ENCODE measurements around the gene PRKN. TPM values are rescaled to one million over a fixed set of nuclear protein-coding genes. Genes with fewer than 3 reads are reported as not detected.
A peak's percentile ranks its signal among the peaks of the same experiment; 100 is the strongest.

PRKN gene
- total RNA-seq, 4 donors from 2014 or later: 5.5 to 17.9 (median 6.8) TPM

- Histone ChIP-seq H3K27me3 (no peaks in the 10 kb centered on the region), H3K4me3 (no peak overlapping the region), H3K4me1 (peaks cover 0 to 6% (median 3%) of the 10 kb centered on the region in 4 donors), H3K27ac (no peak overlapping the region), H3K9me3 (no peaks in the 10 kb centered on the region), H3K36me3 (no peaks in the 10 kb centered on the region)
- TF ChIP-seq POLR2A (IDR thresholded peaks at IDR 0.05): no peak
- TF ChIP-seq CTCF (IDR thresholded peaks at IDR 0.05): no peak
- no peak for TF ChIP-seq EP300 (IDR thresholded peaks at IDR 0.05)
- DNase-seq (ENCODE audit: low spot score in 2 of 2): no peak
- 92 to 96% methylated on average over 6 of the region's 6 CpGs for WGBS, 2 donors
Observed at GRCh38 chr6:161410736-161411135, 1316.8 kb downstream of the PRKN start.

GRCh38 chr6:161410076-161410475 is 1317.5 kb downstream of the PRKN start:
- no peak for TF ChIP-seq EP300 (IDR thresholded peaks at IDR 0.05)
- no peak for TF ChIP-seq POLR2A (IDR thresholded peaks at IDR 0.05)
- TF ChIP-seq CTCF (IDR thresholded peaks at IDR 0.05): no peak
- H3K27me3 ChIP-seq: no peaks in the 10 kb centered on the region
- H3K36me3 ChIP-seq: no peaks in the 10 kb centered on the region
- no peak overlapping the region for H3K27ac ChIP-seq
- WGBS, 2 donors: 93% methylated on average over 6 of the region's 6 CpGs
- peaks cover 0 to 6% (median 3%) of the 10 kb centered on the region in 4 donors for H3K4me1 ChIP-seq
- DNase-seq (ENCODE audit: low spot score in 2 of 2): no peak
- no peaks in the 10 kb centered on the region for H3K9me3 ChIP-seq
- H3K4me3 ChIP-seq: no peak overlapping the region

GRCh38 chr6:161409353-161409752 is 1318.2 kb downstream of the PRKN start:
- Histone ChIP-seq H3K27me3 (no peaks in the 10 kb centered on the region), H3K27ac (no peak overlapping the region), H3K36me3 (no peaks in the 10 kb centered on the region), H3K4me1 (peaks cover 0 to 6% (median under 1%) of the 10 kb centered on the region in 4 donors), H3K4me3 (no peak overlapping the region), H3K9me3 (no peaks in the 10 kb centered on the region)
- 72 to 77% methylated on average over 7 of the region's 7 CpGs for WGBS, 2 donors
- DNase-seq (ENCODE audit: low spot score in 2 of 2): no peak
- TF ChIP-seq EP300 (IDR thresholded peaks at IDR 0.05): no peak
- no peak for TF ChIP-seq POLR2A (IDR thresholded peaks at IDR 0.05)
- no peak for TF ChIP-seq CTCF (IDR thresholded peaks at IDR 0.05)

GRCh38 chr6:161408041-161408440 is 1319.5 kb downstream of the PRKN start:
- Histone ChIP-seq H3K27ac (no peak overlapping the region), H3K9me3 (peaks cover 0 to 12% (median 0%) of the 10 kb centered on the region in 4 donors), H3K4me3 (no peak overlapping the region), H3K36me3 (no peaks in the 10 kb centered on the region), H3K4me1 (peaks cover 0 to 6% (median 0%) of the 10 kb centered on the region in 4 donors), H3K27me3 (no peaks in the 10 kb centered on the region)
- TF ChIP-seq POLR2A (IDR thresholded peaks at IDR 0.05) (no peak), CTCF (IDR thresholded peaks at IDR 0.05) (no peak), EP300 (IDR thresholded peaks at IDR 0.05) (no peak)
- DNase-seq (ENCODE audit: low spot score in 2 of 2): no peak
- WGBS, 2 donors: 62 to 64% methylated on average over 8 of the region's 8 CpGs

- Histone ChIP-seq H3K36me3 (no peaks in the 10 kb centered on the region), H3K4me1 (peaks cover 0 to 6% (median 0%) of the 10 kb centered on the region in 4 donors), H3K27me3 (no peaks in the 10 kb centered on the region), H3K27ac (peak overlapping the region in 1 of 4 donors; percentile 42), H3K9me3 (peaks cover 0 to 12% (median 0%) of the 10 kb centered on the region in 4 donors), H3K4me3 (no peak overlapping the region)
- no peak for TF ChIP-seq CTCF (IDR thresholded peaks at IDR 0.05)
- DNase-seq (ENCODE audit: low spot score in 2 of 2): no peak
- 36 to 38% methylated on average over 4 of the region's 4 CpGs for WGBS, 2 donors
Observed at GRCh38 chr6:161407581-161407980, 1320.0 kb downstream of the PRKN start.

All from tibial nerve (tissue), 4 donors.